Testis (tissue), 3 donors: ENCODE results near the gene MARCHF11. TPM values are rescaled to one million over a fixed set of nuclear protein-coding genes. Genes with fewer than 3 reads are reported as not detected.

Source experiments
- DNase-seq: peaks from one replicate; pipeline ENCODE4 v3.0.0-alpha.2; 2019
- H3K27ac ChIP-seq, 2 donors: fragments of 200-600 bp; sonication (generic); one replicate each; pipeline ENCODE4 v1.5.1; 2019
- H3K27me3 ChIP-seq: fragments of 200-600 bp; sonication (generic); one replicate; pipeline ENCODE4 v1.5.1; 2019
- H3K36me3 ChIP-seq: fragments of 200-600 bp; sonication (generic); one replicate; pipeline ENCODE4 v1.5.1; 2017; ENCODE audit warnings: low read depth; ENCODE audit errors: missing control alignments
- H3K4me1 ChIP-seq: fragments of 200-600 bp; sonication (generic); one replicate; pipeline ENCODE4 v1.5.1; 2019
- H3K4me3 ChIP-seq, 2 donors: fragments of 200-600 bp; sonication (generic); one replicate each; pipeline ENCODE4 v1.5.1; 2017 to 2019
- H3K9me3 ChIP-seq: fragments of 200-600 bp; sonication (generic); one replicate; pipeline ENCODE4 v1.5.1; 2017
- CTCF ChIP-seq, 3 experiments: fragments of 450-650 bp in 2 of 3; fragments of 200-600 bp in 1 of 3; sonication (generic) in 1 of 3; IDR thresholded peaks; one replicate each; pipeline ENCODE4 v1.5.1; 2016 to 2019; ENCODE audit warnings: antibody characterized with exemption in 3 of 3, mild to moderate bottlenecking in 2 of 3, moderate library complexity in 1 of 3
- POLR2A ChIP-seq: fragments of 450-650 bp; IDR thresholded peaks from one replicate; pipeline ENCODE4 v1.6.1; 2017; ENCODE audit warnings: antibody characterized with exemption, mild to moderate bottlenecking, moderate library complexity
- WGBS, 2 donors: methylation state at CpG; one replicate each; pipeline ENCODE4 v1.1.5; 2018; 5-methylcytosine and 5-hydroxymethylcytosine counted together
- intact Hi-C: fragments of 100-400 bp; cut with DNase I; formaldehyde crosslinking; loops from one replicate; pipeline ENCODE4 v1.15.1; 2023; ENCODE audit warnings: low total_unique reads
- polyA plus RNA-seq: library from polyadenylated mRNA; stranded (reverse); fragments of 350-450 nt; fragmentation: Illumina TruSeq; extraction: RNeasy Lipid Tissue Mini Kit (QIAGEN cat#74804); gene quantifications from one replicate; pipeline ENCODE4 v1.2.3, GENCODE V29; 2014; ENCODE audit warnings: low read depth, low replicate concordance; ENCODE audit not compliant: insufficient read depth
- total RNA-seq, 2 donors: library from RNA; depleted of rRNA; stranded (reverse); fragments of >200 nt; gene quantifications; one replicate each; pipeline ENCODE4 v1.2.3, GENCODE V29; 2016

The MARCHF11 gene
- total and polyA plus RNA-seq, 3 donors from 2014 or later: 28.7 to 189 (median 40.7) TPM

GRCh38 chr5:16049761-16050160 is 129.8 kb downstream of the MARCHF11 start:
- H3K36me3 ChIP-seq: no peaks in the 10 kb centered on the region
- H3K9me3 ChIP-seq: no peaks in the 10 kb centered on the region
- H3K4me1 ChIP-seq: no peaks in the 10 kb centered on the region
- no peaks in the 10 kb centered on the region for H3K27me3 ChIP-seq
- intact Hi-C loops: no loop called here
- no peak overlapping the region for H3K27ac ChIP-seq
- no peak for DNase-seq
- TF ChIP-seq CTCF (IDR thresholded peaks at IDR 0.05): no peak
- no peak for TF ChIP-seq POLR2A
- 89 to 94% methylated on average over 1 of the region's 1 CpG for WGBS, 2 donors
- no peak overlapping the region for H3K4me3 ChIP-seq

- DNase-seq: no peak
- Histone ChIP-seq H3K9me3 (no peaks in the 10 kb centered on the region), H3K36me3 (no peaks in the 10 kb centered on the region), H3K4me3 (no peak overlapping the region), H3K27me3 (no peaks in the 10 kb centered on the region), H3K27ac (no peak overlapping the region), H3K4me1 (no peaks in the 10 kb centered on the region)
- TF ChIP-seq POLR2A (no peak), CTCF (IDR thresholded peaks at IDR 0.05) (no peak)
- intact Hi-C loops: no loop called here
These were observed 131.5 kb downstream of the MARCHF11 start for GRCh38 chr5:16048132-16048531.

- no peak for TF ChIP-seq CTCF (IDR thresholded peaks at IDR 0.05)
- WGBS, 2 donors: 86 to 91% methylated on average over 5 of the region's 5 CpGs
- Histone ChIP-seq H3K9me3 (no peaks in the 10 kb centered on the region), H3K27ac (no peak overlapping the region), H3K4me3 (no peak overlapping the region), H3K36me3 (no peaks in the 10 kb centered on the region), H3K27me3 (no peaks in the 10 kb centered on the region), H3K4me1 (no peaks in the 10 kb centered on the region)
- intact Hi-C loops: no loop called here
- no peak for DNase-seq
These were observed 136.1 kb downstream of the MARCHF11 start for GRCh38 chr5:16043349-16043965.

- H3K27me3 ChIP-seq: no peaks in the 10 kb centered on the region
- no peak for DNase-seq
- no peak overlapping the region for H3K4me3 ChIP-seq
- no peak for TF ChIP-seq POLR2A
- intact Hi-C loops: no loop called here
- no peaks in the 10 kb centered on the region for H3K36me3 ChIP-seq
- H3K27ac ChIP-seq: no peak overlapping the region
- WGBS, 2 donors: 75 to 79% methylated on average over 8 of the region's 8 CpGs
- no peaks in the 10 kb centered on the region for H3K4me1 ChIP-seq
- H3K9me3 ChIP-seq: no peaks in the 10 kb centered on the region
These were observed 142.3 kb downstream of the MARCHF11 start for GRCh38 chr5:16037121-16037845.

GRCh38 chr5:16034319-16035001 is 145.1 kb downstream of the MARCHF11 start:
- TF ChIP-seq CTCF (IDR thresholded peaks at IDR 0.05) (no peak), POLR2A (no peak)
- H3K9me3 ChIP-seq: no peaks in the 10 kb centered on the region
- intact Hi-C loops: no loop called here
- no peak for DNase-seq
- no peaks in the 10 kb centered on the region for H3K36me3 ChIP-seq
- no peak overlapping the region for H3K27ac ChIP-seq
- H3K27me3 ChIP-seq: no peaks in the 10 kb centered on the region
- 58 to 75% methylated on average over 8 of the region's 8 CpGs for WGBS, 2 donors
- H3K4me1 ChIP-seq: no peaks in the 10 kb centered on the region
- H3K4me3 ChIP-seq: no peak overlapping the region
